ENCODE data around the gene CBLL1.

Gene CBLL1

DNA sequence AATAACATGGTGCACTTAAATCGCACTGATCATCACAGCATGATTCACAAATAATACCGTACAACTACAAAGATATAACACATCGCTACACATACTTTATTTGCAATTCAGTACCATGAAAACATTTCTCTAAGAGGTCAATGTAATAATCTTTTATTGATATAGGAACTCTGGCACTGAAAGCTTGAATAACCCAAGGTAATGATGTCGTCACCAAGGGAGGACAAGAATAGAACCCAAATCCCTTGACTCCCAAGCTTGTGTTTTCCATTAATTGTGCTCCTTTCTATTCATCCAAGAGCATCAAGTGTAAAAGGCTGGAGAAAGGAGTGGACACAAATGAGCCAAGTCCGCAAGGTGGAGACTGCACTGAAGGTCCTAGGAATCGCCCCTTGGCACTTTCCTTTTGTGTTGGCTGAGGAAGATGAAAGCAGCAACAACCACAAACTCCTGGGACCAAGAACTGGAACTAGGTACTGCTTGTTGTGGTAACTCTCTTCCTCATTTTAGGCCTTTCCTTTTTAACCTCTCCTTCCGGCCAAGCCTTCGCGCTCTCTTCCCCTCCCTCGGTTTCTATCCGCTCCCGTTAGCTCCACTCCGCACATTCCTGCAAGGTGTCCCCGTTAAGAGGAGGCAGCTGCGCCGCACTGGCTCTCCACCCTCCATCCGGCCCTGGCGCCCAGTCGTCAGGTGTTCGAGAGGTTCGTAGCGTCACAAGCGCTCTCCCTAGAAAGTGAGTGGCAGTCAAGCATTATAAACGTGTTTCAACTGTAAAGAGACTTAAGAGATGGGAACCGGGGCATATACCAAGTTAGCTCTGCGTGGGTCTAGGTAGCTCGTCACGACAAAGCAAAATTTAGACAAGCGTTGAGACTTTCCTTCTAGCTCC is 1.0 kb upstream of the CBLL1 start:
- no peak for DNase-seq (ENCODE audit: low read depth)
- peak overlapping the region; percentile 90 for H3K4me3 ChIP-seq (ENCODE audit: control insufficient read depth, low read depth, low read length)
- TF ChIP-seq CTCF (IDR thresholded peaks at IDR 0.05; ENCODE audit: control insufficient read depth, insufficient read depth, low read depth, low read length, missing control alignments) = no peak

DNA sequence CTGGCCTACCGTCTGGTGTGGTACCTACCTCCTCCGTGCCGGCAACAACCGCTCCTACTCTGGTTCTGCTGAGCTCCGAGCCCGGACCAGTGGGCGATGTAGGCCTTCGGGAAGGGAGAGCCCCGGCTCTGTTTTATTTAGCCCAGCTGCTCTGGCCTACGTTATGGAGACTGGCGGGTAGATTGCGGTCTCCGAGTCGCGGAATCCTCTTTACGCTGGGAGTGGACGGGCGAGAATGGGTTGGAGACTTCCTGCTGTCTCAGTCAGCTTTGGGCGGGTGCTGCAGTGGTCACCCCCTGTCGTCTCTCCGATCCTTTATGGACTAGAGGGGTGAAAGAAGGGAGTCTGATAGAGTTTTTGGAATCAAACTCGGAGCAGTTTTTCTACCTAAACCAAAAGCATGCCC is 406 bp downstream of the CBLL1 start:
- no peak for TF ChIP-seq CTCF (IDR thresholded peaks at IDR 0.05; ENCODE audit: control insufficient read depth, insufficient read depth, low read depth, low read length, missing control alignments)
- no peak for DNase-seq (ENCODE audit: low read depth)
- H3K4me3 ChIP-seq (ENCODE audit: control insufficient read depth, low read depth, low read length) = peak overlapping the region; percentile 90

GRCh38 chr7:107746006-107746405 is 2.1 kb downstream of the CBLL1 start:
- DNase-seq (ENCODE audit: low read depth) = no peak
- H3K4me3 ChIP-seq (ENCODE audit: control insufficient read depth, low read depth, low read length) = no peak overlapping the region
- TF ChIP-seq CTCF (IDR thresholded peaks at IDR 0.05; ENCODE audit: control insufficient read depth, insufficient read depth, low read depth, low read length, missing control alignments) = no peak

DNA sequence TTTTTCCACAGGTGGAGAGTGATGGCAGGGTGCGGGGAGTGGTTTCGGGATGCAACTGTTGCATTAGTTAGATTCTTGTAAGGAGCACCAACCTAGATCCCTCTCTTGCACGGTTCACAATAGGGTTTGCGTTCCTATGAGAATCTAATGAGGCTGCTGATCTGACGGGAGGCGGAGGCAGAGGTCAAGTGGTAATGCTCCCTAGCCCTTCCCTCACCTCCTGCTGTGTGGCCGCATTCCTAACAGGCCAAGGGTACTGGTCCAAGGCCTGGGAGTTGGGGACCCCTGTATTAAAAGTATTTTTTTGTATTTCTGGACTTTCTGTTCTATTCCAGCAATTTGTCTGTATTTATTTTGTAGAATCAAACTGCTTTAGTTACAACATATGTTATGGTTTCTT is 7.2 kb downstream of the CBLL1 start:
- no peak for DNase-seq (ENCODE audit: low read depth)
- no peak overlapping the region for H3K4me3 ChIP-seq (ENCODE audit: control insufficient read depth, low read depth, low read length)
- TF ChIP-seq CTCF (IDR thresholded peaks at IDR 0.05; ENCODE audit: control insufficient read depth, insufficient read depth, low read depth, low read length, missing control alignments) = no peak

DNA sequence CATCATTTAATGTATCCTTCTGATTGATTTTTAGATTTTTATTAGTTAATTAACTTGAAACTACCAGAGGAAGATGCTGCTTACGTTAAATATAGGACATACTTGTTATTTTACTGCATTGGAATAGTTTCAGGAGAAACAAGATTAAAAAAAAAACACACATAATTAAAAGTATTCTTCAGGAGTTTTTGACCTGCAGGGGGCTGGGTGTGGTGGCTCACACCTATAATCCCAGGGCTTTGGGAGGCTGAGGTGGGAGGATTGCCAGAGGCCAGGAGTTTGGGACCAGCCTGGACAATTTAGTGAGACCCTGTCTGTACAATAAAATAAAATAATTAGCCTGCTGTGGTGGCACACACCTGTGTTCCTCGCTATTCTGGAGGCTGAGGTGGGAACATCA is 10.7 kb downstream of the CBLL1 start:
- H3K4me3 ChIP-seq (ENCODE audit: control insufficient read depth, low read depth, low read length) = no peak overlapping the region
- DNase-seq (ENCODE audit: low read depth) = no peak
- peak; percentile 14 for TF ChIP-seq CTCF (IDR thresholded peaks at IDR 0.05; ENCODE audit: control insufficient read depth, insufficient read depth, low read depth, low read length, missing control alignments)

DNA sequence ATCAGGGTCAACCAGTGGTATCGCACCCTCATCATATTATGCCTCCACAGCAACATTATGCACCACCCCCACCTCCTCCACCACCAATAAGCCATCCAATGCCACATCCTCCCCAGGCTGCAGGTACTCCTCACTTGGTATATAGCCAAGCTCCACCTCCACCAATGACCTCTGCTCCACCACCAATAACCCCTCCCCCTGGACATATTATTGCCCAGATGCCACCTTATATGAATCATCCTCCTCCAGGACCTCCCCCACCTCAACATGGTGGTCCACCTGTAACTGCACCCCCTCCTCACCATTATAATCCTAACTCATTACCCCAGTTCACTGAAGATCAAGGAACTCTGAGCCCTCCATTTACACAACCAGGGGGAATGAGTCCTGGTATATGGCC is 14.7 kb downstream of the CBLL1 start:
- H3K4me3 ChIP-seq (ENCODE audit: control insufficient read depth, low read depth, low read length) = no peak overlapping the region
- TF ChIP-seq CTCF (IDR thresholded peaks at IDR 0.05; ENCODE audit: control insufficient read depth, insufficient read depth, low read depth, low read length, missing control alignments) = no peak
- no peak for DNase-seq (ENCODE audit: low read depth)

Measured in AG09309 (cell line).